CD4-positive, alpha-beta T cell (primary cell): ENCODE results near the gene WDR88. TPM values are rescaled to one million over a fixed set of nuclear protein-coding genes. Genes with fewer than 3 reads are reported as not detected.

Experiments
- ATAC-seq: fragments of 200-7000 bp; cut with Tn5 transposase; one replicate; pipeline ENCODE4 v1.10.0; 2022; ENCODE audit warnings: mild to moderate bottlenecking; ENCODE audit not compliant: poor library complexity
- CTCF ChIA-PET: fragments of 350-600 bp; sonication (Branson Sonifier 250); formaldehyde crosslinking; loops from one replicate; lab custom pipeline; 2021; ENCODE audit warnings: antibody characterized with exemption, inconsistent platforms; lab: Charles Lee
- POLR2A ChIA-PET: fragments of 350-600 bp; sonication (Branson Sonifier 250); formaldehyde crosslinking; loops from one replicate; lab custom pipeline; 2021; ENCODE audit warnings: antibody characterized with exemption, inconsistent platforms; lab: Charles Lee
- DNase-seq, 14 experiments: peaks; one replicate each; pipeline ENCODE4 v3.0.0-alpha.2; 2013 to 2020; ENCODE audit warnings: mixed read lengths in 2 of 14
- H3K27ac ChIP-seq, 2 donors: one replicate each; pipeline versions ENCODE4 v1.5.1 to v1.7.0; 2013; ENCODE audit warnings: low read length in 2 of 2, low read depth in 1 of 2, mild to moderate bottlenecking in 1 of 2
- H3K27me3 ChIP-seq, 2 experiments: 1 replicate in 1 of 2; 2 replicates in 1 of 2; pipeline versions ENCODE4 v1.6.1 to v1.7.0; 2013; ENCODE audit warnings: low read length in 2 of 2, control low read depth in 1 of 2, mild to moderate bottlenecking in 1 of 2, moderate library complexity in 1 of 2; ENCODE audit not compliant: insufficient read depth in 2 of 2, control insufficient read depth in 1 of 2
- H3K36me3 ChIP-seq: one replicate; pipeline ENCODE4 v1.6.1; 2013; ENCODE audit warnings: low read length, control low read depth; ENCODE audit not compliant: insufficient read depth
- H3K4me1 ChIP-seq: one replicate; pipeline ENCODE4 v1.6.1; 2013; ENCODE audit warnings: low read length, control low read depth; ENCODE audit not compliant: insufficient read depth
- H3K4me3 ChIP-seq: one replicate; pipeline ENCODE4 v1.5.1; 2013; ENCODE audit warnings: mild to moderate bottlenecking, low read length, moderate library complexity
- H3K9me3 ChIP-seq, 2 experiments: 1 replicate in 1 of 2; 2 replicates in 1 of 2; pipeline versions ENCODE4 v1.6.1 to v1.7.0; 2013; ENCODE audit warnings: low read length in 2 of 2, mild to moderate bottlenecking in 2 of 2, control low read depth in 1 of 2, moderate library complexity in 1 of 2; ENCODE audit not compliant: control insufficient read depth in 1 of 2, insufficient read depth in 1 of 2
- H3K27ac Mint-ChIP-seq: one replicate; pipeline ENCODE4 v1.8.0; 2020; ENCODE audit warnings: mixed read lengths
- H3K27me3 Mint-ChIP-seq: one replicate; pipeline ENCODE4 v1.8.0; 2021; ENCODE audit warnings: mixed read lengths
- H3K36me3 Mint-ChIP-seq: one replicate; pipeline ENCODE4 v1.8.0; 2021; ENCODE audit warnings: low read depth, mixed read lengths
- H3K4me1 Mint-ChIP-seq: one replicate; pipeline ENCODE4 v1.8.0; 2021; ENCODE audit warnings: low read depth, mixed read lengths
- H3K4me3 Mint-ChIP-seq: one replicate; pipeline ENCODE4 v1.8.0; 2020; ENCODE audit warnings: mild to moderate bottlenecking, mixed read lengths
- H3K9me3 Mint-ChIP-seq: one replicate; pipeline ENCODE4 v1.8.0; 2020; ENCODE audit warnings: mixed read lengths
- intact Hi-C, 2 experiments: fragments of 100-400 bp; cut with DNase I in 1 of 2; cut with micrococcal nuclease in 1 of 2; formaldehyde crosslinking; loops; one replicate each; pipeline versions ENCODE4 v1.15.1 to v1.9.0; 2023 to 2025; cut with DNase I, micrococcal nuclease
- total RNA-seq, 174 experiments: library from RNA in 2 of 174; stranded (reverse) in 2 of 174; gene quantifications; one replicate each; pipeline ENCODE4 v1.2.3 and lab custom pipeline; 2021 to 2026
- TF ChIP-seq, protein P1 (sequence below): fragments of 200-600 bp; IDR thresholded peaks from one replicate; pipeline ENCODE4 v1.8.0; 2022; ENCODE audit warnings: antibody characterized with exemption, mild to moderate bottlenecking

Gene WDR88
- total RNA-seq, 2 experiments from 2014 or later, result not detected

DNA sequence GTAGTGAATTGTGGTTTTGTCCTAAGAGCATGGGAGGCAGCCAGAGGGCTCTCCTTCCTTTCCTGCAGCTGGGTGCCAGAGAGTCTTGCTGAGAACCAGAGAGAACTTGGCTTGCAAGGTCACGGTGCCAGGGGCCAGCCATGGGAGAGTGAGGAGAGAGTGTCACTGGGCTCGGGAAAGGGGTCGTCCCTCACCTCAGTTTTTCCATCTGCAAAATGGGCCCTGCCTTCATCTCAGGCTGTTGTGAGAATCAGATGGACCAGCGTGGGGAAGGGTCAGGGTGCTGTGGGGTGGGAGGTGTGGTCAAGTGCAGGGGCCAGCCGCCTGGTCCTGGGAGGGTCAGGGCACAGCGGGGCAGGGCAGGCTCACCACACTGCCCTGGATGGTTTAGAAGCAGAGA, 69.6 kb downstream of the WDR88 start:
- TF ChIP-seq, protein P1, sequence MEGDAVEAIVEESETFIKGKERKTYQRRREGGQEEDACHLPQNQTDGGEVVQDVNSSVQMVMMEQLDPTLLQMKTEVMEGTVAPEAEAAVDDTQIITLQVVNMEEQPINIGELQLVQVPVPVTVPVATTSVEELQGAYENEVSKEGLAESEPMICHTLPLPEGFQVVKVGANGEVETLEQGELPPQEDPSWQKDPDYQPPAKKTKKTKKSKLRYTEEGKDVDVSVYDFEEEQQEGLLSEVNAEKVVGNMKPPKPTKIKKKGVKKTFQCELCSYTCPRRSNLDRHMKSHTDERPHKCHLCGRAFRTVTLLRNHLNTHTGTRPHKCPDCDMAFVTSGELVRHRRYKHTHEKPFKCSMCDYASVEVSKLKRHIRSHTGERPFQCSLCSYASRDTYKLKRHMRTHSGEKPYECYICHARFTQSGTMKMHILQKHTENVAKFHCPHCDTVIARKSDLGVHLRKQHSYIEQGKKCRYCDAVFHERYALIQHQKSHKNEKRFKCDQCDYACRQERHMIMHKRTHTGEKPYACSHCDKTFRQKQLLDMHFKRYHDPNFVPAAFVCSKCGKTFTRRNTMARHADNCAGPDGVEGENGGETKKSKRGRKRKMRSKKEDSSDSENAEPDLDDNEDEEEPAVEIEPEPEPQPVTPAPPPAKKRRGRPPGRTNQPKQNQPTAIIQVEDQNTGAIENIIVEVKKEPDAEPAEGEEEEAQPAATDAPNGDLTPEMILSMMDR, result no peak
- no peak overlapping the region for H3K4me3 Mint-ChIP-seq
- POLR2A ChIA-PET, result no interaction called here

GRCh38 chr19:33201886-33202545, 70.1 kb downstream of the WDR88 start:
- no peaks in the 10 kb centered on the region for H3K9me3 Mint-ChIP-seq
- no peak overlapping the region for H3K27ac Mint-ChIP-seq
- ATAC-seq (no peak), DNase-seq (no peak)
- H3K36me3 Mint-ChIP-seq, result no peaks in the 10 kb centered on the region
- TF ChIP-seq, protein P1, result no peak
- peaks cover 4% of the 10 kb centered on the region for H3K27me3 Mint-ChIP-seq
- H3K4me1 Mint-ChIP-seq, result no peaks in the 10 kb centered on the region
- H3K4me3 ChIP-seq, result no peak overlapping the region
- intact Hi-C loops, result no loop called here
- ChIA-PET POLR2A (no interaction called here), CTCF (no interaction called here)
- H3K4me3 Mint-ChIP-seq, result no peak overlapping the region
- H3K27ac ChIP-seq, result no peak overlapping the region
- no peaks in the 10 kb centered on the region for H3K27me3 ChIP-seq
- no peaks in the 10 kb centered on the region for H3K4me1 ChIP-seq
- H3K36me3 ChIP-seq, result no peaks in the 10 kb centered on the region
- no peaks in the 10 kb centered on the region for H3K9me3 ChIP-seq

More for the DNA sequence above, 69.6 kb downstream of the WDR88 start:
- Histone ChIP-seq H3K36me3 (no peaks in the 10 kb centered on the region), H3K9me3 (no peaks in the 10 kb centered on the region), H3K27ac (no peak overlapping the region), H3K4me3 (no peak overlapping the region), H3K4me1 (no peaks in the 10 kb centered on the region), H3K27me3 (peaks cover 0 to 5% of the 10 kb centered on the region in 2 experiments)
- H3K27me3 Mint-ChIP-seq, result peaks cover 9% of the 10 kb centered on the region
- no peak for ATAC-seq
- no peaks in the 10 kb centered on the region for H3K9me3 Mint-ChIP-seq
- H3K27ac Mint-ChIP-seq, result no peak overlapping the region
- DNase-seq, result no peak
- no peaks in the 10 kb centered on the region for H3K36me3 Mint-ChIP-seq
- intact Hi-C loops, result no loop called here
- H3K4me1 Mint-ChIP-seq, result no peaks in the 10 kb centered on the region
- CTCF ChIA-PET, result no interaction called here

- ChIA-PET CTCF (no interaction called here), POLR2A (no interaction called here)
- Mint-ChIP-seq H3K36me3 (no peaks in the 10 kb centered on the region), H3K9me3 (no peaks in the 10 kb centered on the region), H3K4me3 (no peak overlapping the region), H3K4me1 (no peaks in the 10 kb centered on the region), H3K27me3 (no peaks in the 10 kb centered on the region), H3K27ac (no peak overlapping the region)
- H3K27ac ChIP-seq, result no peak overlapping the region
- H3K27me3 ChIP-seq, result no peaks in the 10 kb centered on the region
- H3K4me1 ChIP-seq, result no peaks in the 10 kb centered on the region
- no peak for ATAC-seq
- H3K4me3 ChIP-seq, result no peak overlapping the region
- no peak for DNase-seq
- intact Hi-C loops, result no loop called here
- no peaks in the 10 kb centered on the region for H3K36me3 ChIP-seq
- TF ChIP-seq, protein P1, result no peak
- H3K9me3 ChIP-seq, result no peaks in the 10 kb centered on the region
Observed at GRCh38 chr19:33202546-33203507, 70.9 kb downstream of the WDR88 start.
